ENCODE results near the gene NUDT12. TPM values are rescaled to one million over a fixed set of nuclear protein-coding genes. Genes with fewer than 3 reads are reported as not detected.

Gene NUDT12
- total RNA-seq, 1 experiment from 2014 or later, result 9.2 TPM

DNA sequence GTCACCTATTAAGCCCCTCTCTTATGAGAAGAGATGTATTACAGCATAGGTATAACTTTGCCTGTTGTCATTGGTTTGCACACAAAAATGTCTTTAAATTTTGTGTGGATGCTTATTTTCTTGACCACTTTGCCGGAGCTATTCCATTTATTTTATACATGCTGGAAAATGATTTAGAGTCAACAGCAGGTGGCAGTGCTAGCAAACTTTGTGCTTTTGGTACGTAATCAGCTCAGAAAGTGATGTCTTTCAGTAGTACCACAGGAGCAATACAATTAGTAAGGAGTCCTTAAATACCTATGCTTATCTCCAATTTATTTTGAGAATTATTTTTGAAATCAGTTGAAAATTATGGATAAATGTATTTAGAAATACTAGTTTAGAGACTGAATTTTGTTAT is 19.8 kb upstream of the NUDT12 start:
- TF ChIP-seq, protein P1, sequence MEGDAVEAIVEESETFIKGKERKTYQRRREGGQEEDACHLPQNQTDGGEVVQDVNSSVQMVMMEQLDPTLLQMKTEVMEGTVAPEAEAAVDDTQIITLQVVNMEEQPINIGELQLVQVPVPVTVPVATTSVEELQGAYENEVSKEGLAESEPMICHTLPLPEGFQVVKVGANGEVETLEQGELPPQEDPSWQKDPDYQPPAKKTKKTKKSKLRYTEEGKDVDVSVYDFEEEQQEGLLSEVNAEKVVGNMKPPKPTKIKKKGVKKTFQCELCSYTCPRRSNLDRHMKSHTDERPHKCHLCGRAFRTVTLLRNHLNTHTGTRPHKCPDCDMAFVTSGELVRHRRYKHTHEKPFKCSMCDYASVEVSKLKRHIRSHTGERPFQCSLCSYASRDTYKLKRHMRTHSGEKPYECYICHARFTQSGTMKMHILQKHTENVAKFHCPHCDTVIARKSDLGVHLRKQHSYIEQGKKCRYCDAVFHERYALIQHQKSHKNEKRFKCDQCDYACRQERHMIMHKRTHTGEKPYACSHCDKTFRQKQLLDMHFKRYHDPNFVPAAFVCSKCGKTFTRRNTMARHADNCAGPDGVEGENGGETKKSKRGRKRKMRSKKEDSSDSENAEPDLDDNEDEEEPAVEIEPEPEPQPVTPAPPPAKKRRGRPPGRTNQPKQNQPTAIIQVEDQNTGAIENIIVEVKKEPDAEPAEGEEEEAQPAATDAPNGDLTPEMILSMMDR (conservative IDR thresholded peaks at IDR 0.05; ENCODE audit: low read depth, low read length), result peak; percentile 89
- TF ChIP-seq EZH2 (IDR thresholded peaks at IDR 0.05; ENCODE audit: low read length, unreplicated experiment), result no peak
- no peak for TF ChIP-seq EZH2phosphoT487 (IDR thresholded peaks at IDR 0.05; ENCODE audit: borderline replicate concordance, low read length)
- CTCF ChIA-PET, result interaction anchor here (0.6 to 1.4 kb wide), 7 partner anchors 8 to 850 kb away, joined by 3 to 6 read pairs (median 5); no protein-coding TSS in a partner anchor
- Histone ChIP-seq H3F3A (ENCODE audit: low read length, unreplicated experiment) (no peaks in the 10 kb centered on the region), H3K79me2 (ENCODE audit: low read length) (no peaks in the 10 kb centered on the region), H3K4me3 (ENCODE audit: low read length) (no peak overlapping the region), H3K9ac (ENCODE audit: low read length) (no peak overlapping the region), H3K9me2 (replicated peaks; ENCODE audit: low read length) (no peaks in the 10 kb centered on the region), H3K36me3 (ENCODE audit: low read depth, low read length) (no peaks in the 10 kb centered on the region), H3K27me3 (ENCODE audit: low read length) (no peaks in the 10 kb centered on the region), H3K4me1 (ENCODE audit: insufficient read depth, low read length) (no peaks in the 10 kb centered on the region), H3K9me3 (ENCODE audit: low read length) (no peaks in the 10 kb centered on the region), H2AFZ (ENCODE audit: low read length) (no peak overlapping the region), H3K27ac (ENCODE audit: low read length) (no peak overlapping the region), H4K20me1 (ENCODE audit: low read length) (no peaks in the 10 kb centered on the region), H3K4me2 (ENCODE audit: low read length) (no peak overlapping the region)
- DNase-seq (peak; percentile 73), ATAC-seq (peak; percentile 68)
- intact Hi-C loops (cut with micrococcal nuclease), result loop anchor here (1.0 to 5.0 kb wide), 3 partner anchors 360 to 763 kb away; no protein-coding TSS in a partner anchor
- POLR2A ChIA-PET (ENCODE audit: unreplicated experiment), result no interaction called here
- no TSS peak for BruUV-seq (replicated peaks)

DNA sequence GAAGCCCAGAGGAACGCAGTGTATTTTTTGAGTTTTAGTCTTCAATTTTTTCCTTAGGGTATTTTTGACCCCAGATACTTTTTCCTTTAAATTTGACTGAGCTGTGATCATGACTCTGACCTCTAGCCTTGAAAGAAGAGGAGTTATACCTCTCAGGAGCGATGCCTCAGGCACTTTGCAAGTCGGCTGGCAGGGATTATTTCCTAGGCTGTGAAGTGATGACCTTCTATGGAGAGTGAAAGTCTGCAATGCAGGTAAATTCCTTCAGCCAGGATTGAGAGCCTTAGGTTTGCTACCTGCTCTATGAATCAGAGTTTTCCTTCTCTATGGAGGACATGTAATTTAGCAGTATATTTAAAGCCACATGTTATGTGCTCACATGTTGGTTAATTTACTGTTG is 10.8 kb upstream of the NUDT12 start:
- Histone ChIP-seq H4K20me1 (ENCODE audit: low read length) (no peaks in the 10 kb centered on the region), H3K27me3 (ENCODE audit: low read length) (no peaks in the 10 kb centered on the region), H3K79me2 (ENCODE audit: low read length) (no peaks in the 10 kb centered on the region), H3K4me2 (ENCODE audit: low read length) (no peak overlapping the region), H3F3A (ENCODE audit: low read length, unreplicated experiment) (no peaks in the 10 kb centered on the region), H3K9me2 (replicated peaks; ENCODE audit: low read length) (no peaks in the 10 kb centered on the region), H3K4me1 (ENCODE audit: insufficient read depth, low read length) (0 out of 2 replicates have a peak, but pooled peaks cover 5% of the 10 kb centered on the region), H3K9me3 (ENCODE audit: low read length) (no peaks in the 10 kb centered on the region), H3K4me3 (ENCODE audit: low read length) (no peak overlapping the region), H3K27ac (ENCODE audit: low read length) (no peak overlapping the region), H2AFZ (ENCODE audit: low read length) (0 out of 2 replicates have a peak overlapping the region, but pooled peaks have one; percentile 3), H3K9ac (ENCODE audit: low read length) (no peak overlapping the region), H3K36me3 (ENCODE audit: low read depth, low read length) (no peaks in the 10 kb centered on the region)
- DNase-seq (no peak), ATAC-seq (no peak)
- POLR2A ChIA-PET (ENCODE audit: unreplicated experiment), result no interaction called here
- no TSS peak for BruUV-seq (replicated peaks)
- CTCF ChIA-PET, result no interaction called here
- intact Hi-C loops (cut with micrococcal nuclease), result no loop called here
- TF ChIP-seq, protein P1 (conservative IDR thresholded peaks at IDR 0.05; ENCODE audit: low read depth, low read length), result no peak
- TF ChIP-seq EZH2phosphoT487 (IDR thresholded peaks at IDR 0.05; ENCODE audit: borderline replicate concordance, low read length), result no peak
- TF ChIP-seq EZH2 (IDR thresholded peaks at IDR 0.05; ENCODE audit: low read length, unreplicated experiment), result no peak

DNA sequence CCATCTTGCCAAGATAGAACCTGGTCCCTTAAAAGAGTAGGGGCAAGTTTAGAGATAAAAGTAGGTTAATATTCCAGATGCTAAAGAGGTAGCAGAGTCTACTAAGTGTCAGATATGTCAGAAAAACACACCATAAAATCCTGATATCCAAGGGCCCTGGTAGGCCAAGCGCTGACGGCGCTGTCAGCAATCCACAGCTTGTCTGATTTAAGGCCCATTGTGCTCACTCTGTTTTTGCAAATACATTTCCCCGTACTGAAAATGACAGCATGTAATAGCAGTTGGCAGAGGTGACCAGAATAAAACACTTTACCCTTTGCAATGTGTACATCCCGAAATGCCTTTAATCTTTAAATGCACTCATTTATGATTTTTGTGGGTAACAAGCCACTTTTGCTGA is 9.9 kb upstream of the NUDT12 start:
- Histone ChIP-seq H3K36me3 (ENCODE audit: low read depth, low read length) (no peaks in the 10 kb centered on the region), H3K79me2 (ENCODE audit: low read length) (no peaks in the 10 kb centered on the region), H3K9ac (ENCODE audit: low read length) (no peak overlapping the region), H3K9me2 (replicated peaks; ENCODE audit: low read length) (no peaks in the 10 kb centered on the region), H3K27ac (ENCODE audit: low read length) (no peak overlapping the region), H3K9me3 (ENCODE audit: low read length) (no peaks in the 10 kb centered on the region), H3K4me1 (ENCODE audit: insufficient read depth, low read length) (0 out of 2 replicates have a peak, but pooled peaks cover 5% of the 10 kb centered on the region), H3K27me3 (ENCODE audit: low read length) (no peaks in the 10 kb centered on the region), H2AFZ (ENCODE audit: low read length) (no peak overlapping the region), H3K4me3 (ENCODE audit: low read length) (no peak overlapping the region), H4K20me1 (ENCODE audit: low read length) (no peaks in the 10 kb centered on the region), H3K4me2 (ENCODE audit: low read length) (no peak overlapping the region), H3F3A (ENCODE audit: low read length, unreplicated experiment) (no peaks in the 10 kb centered on the region)
- ChIA-PET CTCF (no interaction called here), POLR2A (ENCODE audit: unreplicated experiment) (no interaction called here)
- no TSS peak for BruUV-seq (replicated peaks)
- TF ChIP-seq, protein P1 (conservative IDR thresholded peaks at IDR 0.05; ENCODE audit: low read depth, low read length), result no peak
- no peak for TF ChIP-seq EZH2phosphoT487 (IDR thresholded peaks at IDR 0.05; ENCODE audit: borderline replicate concordance, low read length)
- DNase-seq (no peak), ATAC-seq (no peak)
- intact Hi-C loops (cut with micrococcal nuclease), result no loop called here

All from PC-3 (cell line).